Retinal pigment epithelial cell (primary cell): ENCODE data around the gene GPRC5D.

Source experiments
- DNase-seq: peaks from one replicate; pipeline ENCODE4 v3.0.0-alpha.2; 2010; ENCODE audit warnings: low read depth
- H3K4me3 ChIP-seq: 2 replicates; pipeline ENCODE4 v1.5.1; 2011; ENCODE audit warnings: mild to moderate bottlenecking, low read length, control low read depth, moderate library complexity
- TF ChIP-seq, protein P1 (sequence below): conservative IDR thresholded peaks from 2 replicates; pipeline ENCODE4 v1.5.1; 2011; ENCODE audit warnings: low read depth, low read length, control low read depth, inconsistent platforms

Gene GPRC5D

DNA sequence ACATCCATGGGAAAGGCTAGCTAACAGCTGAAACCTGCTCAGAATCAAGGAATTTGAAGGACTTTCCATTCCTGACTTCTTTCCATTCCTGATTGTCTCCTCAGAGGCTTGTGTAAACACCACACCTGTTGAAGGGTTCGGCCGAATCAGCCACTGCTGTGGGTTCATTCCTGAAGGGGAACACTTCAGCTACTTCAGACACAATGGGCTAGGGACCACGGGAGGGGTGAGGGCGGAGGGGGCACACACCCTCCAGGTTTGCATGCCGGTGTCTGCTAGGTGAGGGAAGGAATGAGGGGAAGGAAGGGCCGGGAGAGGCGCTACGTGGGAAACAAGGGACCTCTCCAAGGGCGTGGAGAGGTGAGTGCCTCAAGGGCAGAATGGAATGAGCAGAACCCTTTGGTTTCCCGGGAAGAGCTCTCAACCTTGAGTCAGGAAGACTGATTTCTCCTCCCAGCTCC lies 59.3 kb downstream of the GPRC5D start:
- peak overlapping the region; percentile 70 for H3K4me3 ChIP-seq
- no peak for DNase-seq
- TF ChIP-seq, protein P1, sequence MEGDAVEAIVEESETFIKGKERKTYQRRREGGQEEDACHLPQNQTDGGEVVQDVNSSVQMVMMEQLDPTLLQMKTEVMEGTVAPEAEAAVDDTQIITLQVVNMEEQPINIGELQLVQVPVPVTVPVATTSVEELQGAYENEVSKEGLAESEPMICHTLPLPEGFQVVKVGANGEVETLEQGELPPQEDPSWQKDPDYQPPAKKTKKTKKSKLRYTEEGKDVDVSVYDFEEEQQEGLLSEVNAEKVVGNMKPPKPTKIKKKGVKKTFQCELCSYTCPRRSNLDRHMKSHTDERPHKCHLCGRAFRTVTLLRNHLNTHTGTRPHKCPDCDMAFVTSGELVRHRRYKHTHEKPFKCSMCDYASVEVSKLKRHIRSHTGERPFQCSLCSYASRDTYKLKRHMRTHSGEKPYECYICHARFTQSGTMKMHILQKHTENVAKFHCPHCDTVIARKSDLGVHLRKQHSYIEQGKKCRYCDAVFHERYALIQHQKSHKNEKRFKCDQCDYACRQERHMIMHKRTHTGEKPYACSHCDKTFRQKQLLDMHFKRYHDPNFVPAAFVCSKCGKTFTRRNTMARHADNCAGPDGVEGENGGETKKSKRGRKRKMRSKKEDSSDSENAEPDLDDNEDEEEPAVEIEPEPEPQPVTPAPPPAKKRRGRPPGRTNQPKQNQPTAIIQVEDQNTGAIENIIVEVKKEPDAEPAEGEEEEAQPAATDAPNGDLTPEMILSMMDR, result no peak

DNA sequence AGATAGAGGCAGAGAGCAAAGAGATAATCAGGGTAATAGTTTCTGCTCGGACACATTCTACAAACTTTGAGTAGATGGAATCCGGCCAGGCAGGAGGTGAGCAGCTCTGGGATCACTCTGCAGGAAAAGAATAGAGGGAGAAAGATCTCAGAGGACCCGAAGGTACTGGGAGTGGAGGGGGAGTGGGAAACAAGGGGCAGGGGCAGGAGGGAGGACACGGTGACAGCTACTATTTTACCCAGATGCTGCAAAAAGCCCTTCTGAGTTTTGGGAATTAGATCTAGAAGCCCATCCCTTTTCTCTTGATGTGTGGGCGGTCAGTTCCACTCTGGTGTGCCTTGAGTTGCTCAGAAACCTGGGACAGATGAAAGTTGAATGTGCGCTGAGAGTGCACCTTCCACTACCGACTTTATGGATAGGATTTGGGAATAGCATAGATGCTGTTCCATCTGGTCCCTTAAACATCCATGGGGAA lies 60.1 kb downstream of the GPRC5D start:
- TF ChIP-seq, protein P1, result no peak
- DNase-seq, result no peak
- H3K4me3 ChIP-seq, result peak overlapping the region; percentile 70

DNA sequence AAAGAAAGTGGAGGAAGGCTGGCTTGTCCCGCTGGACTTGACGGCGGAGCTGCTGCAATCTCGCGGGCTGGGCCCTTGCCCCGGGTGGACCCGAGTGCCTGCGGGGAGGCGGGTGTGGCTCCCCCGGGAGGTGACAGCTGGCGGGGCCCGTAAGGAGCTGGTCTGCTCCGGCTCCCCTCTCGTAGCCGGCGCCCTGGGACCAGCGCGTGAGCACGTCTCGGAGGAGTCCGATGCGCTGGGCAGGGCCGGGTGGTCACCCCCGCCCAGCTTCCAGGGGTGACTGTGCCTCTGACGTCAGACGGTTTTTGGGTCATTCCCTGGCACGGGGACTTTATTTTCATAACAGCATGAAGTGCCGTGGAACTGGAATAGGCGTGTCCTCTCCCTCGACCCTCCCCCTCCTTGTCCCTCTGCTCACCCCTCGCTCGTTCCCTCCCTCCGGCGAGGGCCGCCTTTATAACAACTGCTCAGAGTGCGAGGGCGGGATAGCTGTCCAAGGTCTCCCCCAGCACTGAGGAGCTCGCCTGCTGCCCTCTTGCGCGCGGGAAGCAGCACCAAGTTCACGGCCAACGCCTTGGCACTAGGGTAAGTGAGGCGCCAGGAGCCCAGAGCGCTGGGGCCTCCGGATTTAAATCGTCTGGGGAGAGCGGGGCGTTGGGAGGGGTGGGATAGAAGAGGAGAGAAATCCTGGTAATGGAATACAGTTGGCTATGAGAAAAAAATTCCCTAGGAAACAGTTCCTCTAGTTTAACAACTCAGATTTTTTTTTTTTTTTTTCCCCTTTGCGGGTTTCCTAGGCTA lies 60.7 kb downstream of the GPRC5D start, which contains the start of gene GPRC5A:
TSS of gene GPRC5A (plus strand) at position 483 of the 801 bp plus-strand sequence. CDS start 16,688 bp downstream, outside the sequence.
- TF ChIP-seq, protein P1, result peak; percentile 41
- peak; percentile 88 for DNase-seq
- peak within 1 kb of the TSS; percentile 70 for H3K4me3 ChIP-seq
